HG02884 (cell line): ENCODE measurements around the gene FAM50A.
"Not testable (repeated sequence)": the region's sequence is repeated elsewhere in the genome, so short reads cannot be mapped to it uniquely, and the experiment has no call there.

Experiments
- ATAC-seq: cut with Tn5 transposase; IDR thresholded peaks from one replicate; pipeline ENCODE4 v1.9.1; 2021; ENCODE audit warnings: mild to moderate bottlenecking, moderate library complexity; ENCODE audit not compliant: unreplicated experiment

The FAM50A gene

GRCh38 chrX:154481911-154482601, 38.1 kb downstream of the FAM50A start:
- no peak for ATAC-seq

GRCh38 chrX:154482786-154483185, 38.8 kb downstream of the FAM50A start:
- ATAC-seq = no peak

- ATAC-seq = no peak
These were observed 39.4 kb downstream of the FAM50A start for GRCh38 chrX:154483325-154483724.

GRCh38 chrX:154484255-154485149, 40.6 kb downstream of the FAM50A start:
- no peak for ATAC-seq

- no peak for ATAC-seq
These were observed 41.5 kb downstream of the FAM50A start for GRCh38 chrX:154485150-154486051.

- ATAC-seq = no peak
These were observed 42.1 kb downstream of the FAM50A start for GRCh38 chrX:154486052-154486395.

- no peak for ATAC-seq
These were observed 42.7 kb downstream of the FAM50A start, which contains the start of gene UBL4A for GRCh38 chrX:154486396-154487207. UBL4A (minus strand) TSS chrX:154486615; CDS start chrX:154486584, 31 bp downstream.

- ATAC-seq = no peak
These were observed 43.8 kb downstream of the FAM50A start for GRCh38 chrX:154487518-154488290.

- ATAC-seq = no peak
These were observed 44.6 kb downstream of the FAM50A start for GRCh38 chrX:154488336-154489075.

GRCh38 chrX:154489182-154489581, 45.2 kb downstream of the FAM50A start:
- no peak for ATAC-seq

GRCh38 chrX:154490021-154490413, 46.1 kb downstream of the FAM50A start:
- peak; percentile 28 for ATAC-seq

- ATAC-seq = peak; percentile 75
These were observed 46.6 kb downstream of the FAM50A start, which contains the start of gene SLC10A3 for GRCh38 chrX:154490414-154491083. SLC10A3 (minus strand) TSS chrX:154490629; CDS start chrX:154488940, 1,689 bp downstream.

- ATAC-seq = no peak
These were observed 50.8 kb downstream of the FAM50A start for GRCh38 chrX:154494715-154495114.

GRCh38 chrX:154495472-154495922, 51.6 kb downstream of the FAM50A start:
- no peak for ATAC-seq

GRCh38 chrX:154496591-154497137, 52.7 kb downstream of the FAM50A start:
- ATAC-seq = not testable (repeated sequence)
